Measurements from ENCODE around the gene RNF145.
A peak's percentile ranks its signal among the peaks of the same experiment; 100 is the strongest.

The RNF145 gene

DNA sequence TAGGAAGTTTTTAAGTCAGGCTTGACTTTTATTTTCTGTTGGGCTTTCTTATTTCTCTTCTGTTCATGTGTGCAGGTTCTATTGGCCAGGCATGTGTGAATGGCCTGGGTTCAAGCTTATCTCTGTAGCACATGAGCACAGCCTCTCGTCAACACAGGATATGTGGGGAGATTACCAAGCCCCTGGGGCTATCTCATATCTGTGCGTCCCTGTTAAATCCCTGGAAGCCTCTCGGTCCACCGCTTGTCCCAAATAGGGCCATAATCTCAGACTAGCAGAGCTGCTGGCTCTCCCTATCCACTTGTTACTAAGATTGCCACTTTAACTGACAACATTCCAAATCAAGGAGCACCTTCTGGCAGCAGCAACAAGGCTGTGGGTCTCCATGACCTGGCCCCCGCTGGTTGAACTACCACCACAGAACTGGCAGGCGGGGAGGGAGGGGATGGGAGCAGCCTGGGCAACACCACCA is 81.2 kb downstream of the RNF145 start:
- peaks cover 11% of the 10 kb centered on the region for H3K4me1 ChIP-seq (ENCODE audit: low read length)
- H3K27ac ChIP-seq (ENCODE audit: low read length) = no peak overlapping the region
- H3K36me3 ChIP-seq (replicated peaks; ENCODE audit: insufficient read depth, low read length) = no peaks in the 10 kb centered on the region
- no peak overlapping the region for H3K4me3 ChIP-seq (ENCODE audit: low read length)
- no peaks in the 10 kb centered on the region for H3F3A ChIP-seq (ENCODE audit: insufficient read depth, low read length)
- H2AFZ ChIP-seq (ENCODE audit: low read length) = no peak overlapping the region
- H3K27me3 ChIP-seq (replicated peaks; ENCODE audit: insufficient read depth, low read length) = no peaks in the 10 kb centered on the region
- no peak for DNase-seq
- H3K9ac ChIP-seq (ENCODE audit: low read length) = no peak overlapping the region
- H3K9me3 ChIP-seq (replicated peaks; ENCODE audit: insufficient read depth, low read length) = no peaks in the 10 kb centered on the region
- TF ChIP-seq EZH2 (optimal IDR thresholded peaks at IDR 0.05; ENCODE audit: low read depth, low read length) (no peak), EZH2phosphoT487 (IDR thresholded peaks at IDR 0.05; ENCODE audit: low read length) (no peak)
- TF ChIP-seq, protein P1, sequence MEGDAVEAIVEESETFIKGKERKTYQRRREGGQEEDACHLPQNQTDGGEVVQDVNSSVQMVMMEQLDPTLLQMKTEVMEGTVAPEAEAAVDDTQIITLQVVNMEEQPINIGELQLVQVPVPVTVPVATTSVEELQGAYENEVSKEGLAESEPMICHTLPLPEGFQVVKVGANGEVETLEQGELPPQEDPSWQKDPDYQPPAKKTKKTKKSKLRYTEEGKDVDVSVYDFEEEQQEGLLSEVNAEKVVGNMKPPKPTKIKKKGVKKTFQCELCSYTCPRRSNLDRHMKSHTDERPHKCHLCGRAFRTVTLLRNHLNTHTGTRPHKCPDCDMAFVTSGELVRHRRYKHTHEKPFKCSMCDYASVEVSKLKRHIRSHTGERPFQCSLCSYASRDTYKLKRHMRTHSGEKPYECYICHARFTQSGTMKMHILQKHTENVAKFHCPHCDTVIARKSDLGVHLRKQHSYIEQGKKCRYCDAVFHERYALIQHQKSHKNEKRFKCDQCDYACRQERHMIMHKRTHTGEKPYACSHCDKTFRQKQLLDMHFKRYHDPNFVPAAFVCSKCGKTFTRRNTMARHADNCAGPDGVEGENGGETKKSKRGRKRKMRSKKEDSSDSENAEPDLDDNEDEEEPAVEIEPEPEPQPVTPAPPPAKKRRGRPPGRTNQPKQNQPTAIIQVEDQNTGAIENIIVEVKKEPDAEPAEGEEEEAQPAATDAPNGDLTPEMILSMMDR (IDR thresholded peaks at IDR 0.05; ENCODE audit: low read length) = no peak
- no peak overlapping the region for H3K4me2 ChIP-seq (ENCODE audit: low read depth, low read length)
- H4K20me1 ChIP-seq (ENCODE audit: insufficient read depth, low read length) = no peaks in the 10 kb centered on the region
- no peaks in the 10 kb centered on the region for H3K79me2 ChIP-seq (ENCODE audit: low read length)
- no peaks in the 10 kb centered on the region for H3K9me2 ChIP-seq (replicated peaks; ENCODE audit: insufficient read depth, low read length)

DNA sequence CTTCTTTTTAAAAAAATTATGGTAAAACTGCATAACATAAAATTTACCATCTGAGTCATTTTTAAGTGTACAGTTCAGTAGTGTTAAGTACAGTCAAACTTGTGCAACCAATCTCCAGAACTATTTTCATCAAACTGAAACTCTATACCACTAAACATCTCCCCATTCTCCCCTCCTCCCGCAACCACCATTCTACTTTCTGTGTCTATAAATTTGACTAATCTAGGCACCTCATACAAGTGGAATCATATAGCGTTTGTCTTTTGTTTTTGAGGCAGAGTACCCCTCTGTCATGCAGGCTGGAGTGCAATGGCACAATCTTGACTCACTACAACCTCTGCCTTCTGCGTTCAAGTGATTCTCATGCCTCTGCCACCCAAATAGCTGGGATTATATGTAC is 85.7 kb downstream of the RNF145 start:
- H2AFZ ChIP-seq (ENCODE audit: low read length) = no peak overlapping the region
- H3K79me2 ChIP-seq (ENCODE audit: low read length) = no peaks in the 10 kb centered on the region
- peak; percentile 59 for DNase-seq
- no peak for TF ChIP-seq EZH2 (optimal IDR thresholded peaks at IDR 0.05; ENCODE audit: low read depth, low read length)
- TF ChIP-seq, protein P1 (IDR thresholded peaks at IDR 0.05; ENCODE audit: low read length) = no peak
- H3K27ac ChIP-seq (ENCODE audit: low read length) = no peak overlapping the region
- H3K27me3 ChIP-seq (replicated peaks; ENCODE audit: insufficient read depth, low read length) = no peaks in the 10 kb centered on the region
- peaks cover 13% of the 10 kb centered on the region for H3F3A ChIP-seq (ENCODE audit: insufficient read depth, low read length)
- H3K9ac ChIP-seq (ENCODE audit: low read length) = no peak overlapping the region
- H3K4me2 ChIP-seq (ENCODE audit: low read depth, low read length) = peak overlapping the region; percentile 7; the same call in 1 of the 2 replicates
- no peak overlapping the region for H3K4me3 ChIP-seq (ENCODE audit: low read length)
- H3K4me1 ChIP-seq (ENCODE audit: low read length) = peaks cover 28% of the 10 kb centered on the region
- H3K9me3 ChIP-seq (replicated peaks; ENCODE audit: insufficient read depth, low read length) = no peaks in the 10 kb centered on the region
- no peaks in the 10 kb centered on the region for H4K20me1 ChIP-seq (ENCODE audit: insufficient read depth, low read length)
- H3K36me3 ChIP-seq (replicated peaks; ENCODE audit: insufficient read depth, low read length) = no peaks in the 10 kb centered on the region
- H3K9me2 ChIP-seq (replicated peaks; ENCODE audit: insufficient read depth, low read length) = no peaks in the 10 kb centered on the region

DNA sequence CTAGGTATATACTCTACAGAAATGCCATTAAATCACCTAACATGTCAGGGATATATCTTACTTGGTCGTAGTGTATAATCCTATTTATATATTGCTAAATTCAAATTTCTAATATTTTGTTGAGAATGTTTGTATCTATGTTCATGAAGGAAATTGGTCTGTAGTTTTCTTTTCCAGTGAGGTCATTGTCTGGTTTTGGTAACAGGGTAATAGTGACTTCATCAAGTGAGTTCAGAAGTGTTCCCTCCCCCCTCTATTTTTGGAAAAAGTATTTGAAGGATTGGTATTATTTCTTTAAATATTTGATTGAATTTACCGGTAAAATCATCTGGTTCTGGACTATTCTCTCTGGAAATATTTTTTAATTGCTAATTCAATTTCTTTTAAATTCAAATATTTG is 86.2 kb downstream of the RNF145 start:
- no peaks in the 10 kb centered on the region for H3K9me3 ChIP-seq (replicated peaks; ENCODE audit: insufficient read depth, low read length)
- no peak overlapping the region for H3K4me3 ChIP-seq (ENCODE audit: low read length)
- H3K27ac ChIP-seq (ENCODE audit: low read length) = no peak overlapping the region
- no peaks in the 10 kb centered on the region for H3K36me3 ChIP-seq (replicated peaks; ENCODE audit: insufficient read depth, low read length)
- H3K4me2 ChIP-seq (ENCODE audit: low read depth, low read length) = peak overlapping the region; percentile 7; the same call in 1 of the 2 replicates
- H3F3A ChIP-seq (ENCODE audit: insufficient read depth, low read length) = peaks cover 13% of the 10 kb centered on the region
- peaks cover 28% of the 10 kb centered on the region for H3K4me1 ChIP-seq (ENCODE audit: low read length)
- H4K20me1 ChIP-seq (ENCODE audit: insufficient read depth, low read length) = no peaks in the 10 kb centered on the region
- no peak for DNase-seq
- no peak overlapping the region for H2AFZ ChIP-seq (ENCODE audit: low read length)
- TF ChIP-seq EZH2 (optimal IDR thresholded peaks at IDR 0.05; ENCODE audit: low read depth, low read length) = no peak
- TF ChIP-seq, protein P1 (IDR thresholded peaks at IDR 0.05; ENCODE audit: low read length) = no peak
- TF ChIP-seq EZH2phosphoT487 (IDR thresholded peaks at IDR 0.05; ENCODE audit: low read length) = no peak
- no peaks in the 10 kb centered on the region for H3K27me3 ChIP-seq (replicated peaks; ENCODE audit: insufficient read depth, low read length)
- H3K9ac ChIP-seq (ENCODE audit: low read length) = no peak overlapping the region
- H3K79me2 ChIP-seq (ENCODE audit: low read length) = no peaks in the 10 kb centered on the region
- H3K9me2 ChIP-seq (replicated peaks; ENCODE audit: insufficient read depth, low read length) = no peaks in the 10 kb centered on the region

Measured in MM.1S (cell line).